ENCODE results near the gene TECTA.

TECTA gene

DNA sequence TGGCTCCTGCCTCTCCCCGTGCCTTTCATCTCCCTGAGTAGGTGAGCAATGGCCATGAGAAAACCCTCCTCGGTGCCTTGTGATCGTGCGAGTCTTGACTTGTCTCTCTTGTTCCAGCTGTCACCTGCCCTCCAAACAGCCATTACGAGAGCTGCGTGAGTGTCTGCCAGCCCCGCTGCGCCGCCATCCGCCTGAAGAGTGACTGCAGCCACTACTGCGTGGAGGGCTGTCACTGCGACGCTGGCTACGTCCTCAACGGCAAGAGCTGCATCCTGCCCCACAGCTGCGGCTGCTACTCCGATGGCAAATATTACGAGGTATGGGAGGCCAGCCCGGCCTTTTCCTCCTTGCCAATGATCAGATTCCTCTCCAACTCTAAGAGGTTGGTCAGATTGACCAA lies 51.7 kb downstream of the TECTA start:
- DNase-seq, result no peak
- Histone ChIP-seq H2BK5ac (ENCODE audit: low read depth, low read length, poor library complexity, severe bottlenecking) (no peak overlapping the region), H3K9ac (ENCODE audit: low read length) (no peak overlapping the region), H3K4me2 (ENCODE audit: low read length, poor library complexity, severe bottlenecking) (no peak overlapping the region), H3K14ac (ENCODE audit: low read length in 2 of 2) (peak overlapping the region in 1 of 2 experiments; percentile 77), H2BK15ac (ENCODE audit: low read depth, poor library complexity, severe bottlenecking) (no peak overlapping the region), H4K8ac (ENCODE audit: low read length) (no peak overlapping the region), H3K23ac (ENCODE audit: low read length in 2 of 2) (no peak overlapping the region), H2BK120ac (ENCODE audit: low read depth, low read length) (no peak overlapping the region), H4K91ac (ENCODE audit: low read length) (peak overlapping the region; percentile 72), H3K4me1 (ENCODE audit: control insufficient read depth, insufficient read depth, low read depth, low read length) (no peaks in the 10 kb centered on the region), H3K4me3 (ENCODE audit: insufficient read depth in 1 of 2, low read depth in 1 of 2, low read length in 2 of 2) (peak overlapping the region in 1 of 2 experiments; percentile 28), H3K9me3 (ENCODE audit: control insufficient read depth, low read length) (no peaks in the 10 kb centered on the region), H2BK12ac (ENCODE audit: low read length in 2 of 2) (no peak overlapping the region), H2AK5ac (ENCODE audit: low read length, severe bottlenecking) (no peak overlapping the region), H3K18ac (ENCODE audit: low read depth in 1 of 2, low read length in 2 of 2) (no peak overlapping the region), H2AFZ (ENCODE audit: low read depth, low read length) (peak overlapping the region; percentile 14), H3K27ac (ENCODE audit: low read length, poor library complexity, severe bottlenecking) (no peak overlapping the region), H3K4ac (ENCODE audit: low read depth in 1 of 2, low read length in 2 of 2) (no peak overlapping the region), H3K27me3 (ENCODE audit: control insufficient read depth in 1 of 2, insufficient read depth in 1 of 2, low read length in 2 of 2) (no peaks in the 10 kb centered on the region), H3K36me3 (ENCODE audit: control insufficient read depth in 1 of 2, insufficient read depth in 2 of 2, low read depth in 1 of 2, low read length in 2 of 2) (peaks cover 0 to 3% of the 10 kb centered on the region in 2 experiments), H3K79me1 (replicated peaks; ENCODE audit: low read length, poor library complexity, severe bottlenecking) (no peaks in the 10 kb centered on the region)
- 93% methylated on average over 19 of the region's 19 CpGs for WGBS

DNA sequence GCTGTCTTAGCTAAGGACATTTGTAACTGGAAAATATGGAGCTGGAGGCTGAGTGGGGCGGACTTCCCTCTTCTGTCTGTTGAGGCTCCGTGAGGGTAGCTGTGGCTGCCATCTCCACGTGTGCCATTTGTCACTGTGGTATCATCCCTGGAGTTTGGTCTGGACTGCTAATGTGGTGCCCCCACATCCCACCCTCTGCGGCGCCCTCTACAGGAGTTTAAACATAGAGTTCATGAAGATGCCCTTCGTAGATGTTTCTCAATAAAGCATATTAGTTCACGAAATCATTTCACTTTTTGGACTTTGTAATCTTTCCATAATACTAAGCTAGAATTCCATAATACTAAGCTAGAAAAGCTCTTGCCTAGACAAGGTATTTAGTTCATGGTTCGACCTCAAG lies 52.4 kb downstream of the TECTA start:
- no peak overlapping the region for H3K4ac ChIP-seq (ENCODE audit: low read depth in 1 of 2, low read length in 2 of 2)
- no peak overlapping the region for H2BK120ac ChIP-seq (ENCODE audit: low read depth, low read length)
- no peak overlapping the region for H3K18ac ChIP-seq (ENCODE audit: low read depth in 1 of 2, low read length in 2 of 2)
- H3K9ac ChIP-seq (ENCODE audit: low read length), result no peak overlapping the region
- no peak overlapping the region for H2AFZ ChIP-seq (ENCODE audit: low read depth, low read length)
- no peak overlapping the region for H3K23ac ChIP-seq (ENCODE audit: low read length in 2 of 2)
- peaks cover 0 to 3% of the 10 kb centered on the region in 2 experiments for H3K36me3 ChIP-seq (ENCODE audit: control insufficient read depth in 1 of 2, insufficient read depth in 2 of 2, low read depth in 1 of 2, low read length in 2 of 2)
- no peak overlapping the region for H3K4me3 ChIP-seq (ENCODE audit: insufficient read depth in 1 of 2, low read depth in 1 of 2, low read length in 2 of 2)
- H3K27me3 ChIP-seq (ENCODE audit: control insufficient read depth in 1 of 2, insufficient read depth in 1 of 2, low read length in 2 of 2), result no peaks in the 10 kb centered on the region
- no peak overlapping the region for H3K14ac ChIP-seq (ENCODE audit: low read length in 2 of 2)
- H4K8ac ChIP-seq (ENCODE audit: low read length), result no peak overlapping the region
- H2AK5ac ChIP-seq (ENCODE audit: low read length, severe bottlenecking), result no peak overlapping the region
- no peaks in the 10 kb centered on the region for H3K4me1 ChIP-seq (ENCODE audit: control insufficient read depth, insufficient read depth, low read depth, low read length)
- no peak overlapping the region for H3K4me2 ChIP-seq (ENCODE audit: low read length, poor library complexity, severe bottlenecking)
- H3K79me1 ChIP-seq (replicated peaks; ENCODE audit: low read length, poor library complexity, severe bottlenecking), result no peaks in the 10 kb centered on the region
- no peak overlapping the region for H2BK5ac ChIP-seq (ENCODE audit: low read depth, low read length, poor library complexity, severe bottlenecking)
- 69% methylated on average over 7 of the region's 8 CpGs for WGBS
- H2BK15ac ChIP-seq (ENCODE audit: low read depth, poor library complexity, severe bottlenecking), result no peak overlapping the region
- H3K27ac ChIP-seq (ENCODE audit: low read length, poor library complexity, severe bottlenecking), result no peak overlapping the region
- no peaks in the 10 kb centered on the region for H3K9me3 ChIP-seq (ENCODE audit: control insufficient read depth, low read length)
- no peak overlapping the region for H2BK12ac ChIP-seq (ENCODE audit: low read length in 2 of 2)
- no peak overlapping the region for H4K91ac ChIP-seq (ENCODE audit: low read length)
- no peak for DNase-seq

DNA sequence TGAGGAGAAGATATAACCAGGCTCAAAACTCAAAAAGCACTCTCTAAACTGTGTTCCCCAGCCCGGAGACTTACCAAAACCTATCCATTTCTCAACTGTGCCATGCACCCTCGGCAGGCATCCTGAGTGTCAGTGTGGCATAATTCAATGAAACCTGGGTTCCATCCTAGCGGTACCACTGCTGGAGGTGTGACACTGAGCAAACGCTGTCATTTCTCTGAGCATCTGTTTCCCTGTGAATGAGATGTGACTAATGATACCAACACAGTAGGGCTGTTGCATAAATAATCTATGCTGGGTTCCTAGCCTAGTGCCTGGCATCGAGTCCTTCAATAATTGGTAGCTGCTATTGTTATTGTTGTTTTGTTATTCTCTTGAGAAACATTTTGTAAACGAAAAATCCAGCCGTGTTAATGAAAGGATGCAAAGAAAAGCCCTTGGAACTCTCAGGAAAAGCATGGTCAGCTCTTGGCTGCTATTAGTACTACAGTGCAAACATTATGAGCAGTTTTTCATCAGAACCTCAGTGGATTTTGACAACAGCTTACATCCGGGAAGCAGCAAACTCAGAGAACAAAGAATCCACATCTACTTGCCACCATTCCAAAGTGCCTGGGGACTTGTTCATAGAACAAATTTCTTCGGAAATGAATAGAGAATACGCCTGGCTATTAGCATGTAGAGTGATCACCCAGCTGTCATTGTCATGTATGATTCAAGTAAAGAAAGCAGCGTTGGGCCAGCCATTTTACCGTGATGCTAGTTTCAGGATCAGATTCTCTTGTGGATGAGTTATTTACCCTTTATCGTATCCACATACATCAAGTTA lies 53.7 kb downstream of the TECTA start:
- no peak overlapping the region for H3K14ac ChIP-seq (ENCODE audit: low read length in 2 of 2)
- no peak overlapping the region for H2BK15ac ChIP-seq (ENCODE audit: low read depth, poor library complexity, severe bottlenecking)
- H2BK120ac ChIP-seq (ENCODE audit: low read depth, low read length), result no peak overlapping the region
- no peak overlapping the region for H3K27ac ChIP-seq (ENCODE audit: low read length, poor library complexity, severe bottlenecking)
- no peak overlapping the region for H3K4me3 ChIP-seq (ENCODE audit: insufficient read depth in 1 of 2, low read depth in 1 of 2, low read length in 2 of 2)
- H2AFZ ChIP-seq (ENCODE audit: low read depth, low read length), result no peak overlapping the region
- no peaks in the 10 kb centered on the region for H3K27me3 ChIP-seq (ENCODE audit: control insufficient read depth in 1 of 2, insufficient read depth in 1 of 2, low read length in 2 of 2)
- no peak for DNase-seq
- H3K4ac ChIP-seq (ENCODE audit: low read depth in 1 of 2, low read length in 2 of 2), result no peak overlapping the region
- no peak overlapping the region for H3K18ac ChIP-seq (ENCODE audit: low read depth in 1 of 2, low read length in 2 of 2)
- H3K23ac ChIP-seq (ENCODE audit: low read length in 2 of 2), result peak overlapping the region in 1 of 2 experiments; percentile 29
- H2AK5ac ChIP-seq (ENCODE audit: low read length, severe bottlenecking), result no peak overlapping the region
- no peak overlapping the region for H2BK5ac ChIP-seq (ENCODE audit: low read depth, low read length, poor library complexity, severe bottlenecking)
- H3K79me1 ChIP-seq (replicated peaks; ENCODE audit: low read length, poor library complexity, severe bottlenecking), result no peaks in the 10 kb centered on the region
- H3K36me3 ChIP-seq (ENCODE audit: control insufficient read depth in 1 of 2, insufficient read depth in 2 of 2, low read depth in 1 of 2, low read length in 2 of 2), result peaks cover 0 to 3% of the 10 kb centered on the region in 2 experiments
- H3K9ac ChIP-seq (ENCODE audit: low read length), result no peak overlapping the region
- no peak overlapping the region for H4K91ac ChIP-seq (ENCODE audit: low read length)
- no peak overlapping the region for H3K4me2 ChIP-seq (ENCODE audit: low read length, poor library complexity, severe bottlenecking)
- no peaks in the 10 kb centered on the region for H3K4me1 ChIP-seq (ENCODE audit: control insufficient read depth, insufficient read depth, low read depth, low read length)
- WGBS, result 87% methylated on average over 13 of the region's 13 CpGs
- no peak overlapping the region for H2BK12ac ChIP-seq (ENCODE audit: low read length in 2 of 2)
- no peaks in the 10 kb centered on the region for H3K9me3 ChIP-seq (ENCODE audit: control insufficient read depth, low read length)
- H4K8ac ChIP-seq (ENCODE audit: low read length), result no peak overlapping the region

DNA sequence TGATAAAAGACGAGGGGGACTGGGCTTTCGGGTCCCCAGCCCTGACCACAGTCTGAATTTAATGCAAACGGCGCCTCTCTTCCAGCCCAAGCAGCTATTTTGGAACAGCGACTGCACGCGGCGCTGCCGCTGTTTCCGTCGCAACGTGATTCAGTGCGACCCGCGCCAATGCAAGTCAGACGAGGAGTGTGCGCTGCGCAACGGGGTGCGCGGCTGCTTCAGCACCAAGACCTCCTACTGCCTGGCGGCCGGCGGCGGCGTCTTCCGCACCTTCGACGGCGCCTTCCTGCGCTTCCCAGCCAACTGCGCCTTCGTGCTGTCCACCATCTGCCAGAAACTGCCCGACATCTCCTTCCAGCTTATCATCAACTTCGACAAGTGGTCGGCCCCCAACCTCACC lies 56.7 kb downstream of the TECTA start:
- Histone ChIP-seq H3K14ac (ENCODE audit: low read length in 2 of 2) (no peak overlapping the region), H2BK5ac (ENCODE audit: low read depth, low read length, poor library complexity, severe bottlenecking) (no peak overlapping the region), H3K27me3 (ENCODE audit: control insufficient read depth in 1 of 2, insufficient read depth in 1 of 2, low read length in 2 of 2) (no peaks in the 10 kb centered on the region), H2AFZ (ENCODE audit: low read depth, low read length) (no peak overlapping the region), H4K8ac (ENCODE audit: low read length) (no peak overlapping the region), H3K9ac (ENCODE audit: low read length) (no peak overlapping the region), H3K4me1 (ENCODE audit: control insufficient read depth, insufficient read depth, low read depth, low read length) (no peaks in the 10 kb centered on the region), H3K18ac (ENCODE audit: low read depth in 1 of 2, low read length in 2 of 2) (no peak overlapping the region), H3K27ac (ENCODE audit: low read length, poor library complexity, severe bottlenecking) (no peak overlapping the region), H3K23ac (ENCODE audit: low read length in 2 of 2) (no peak overlapping the region), H2BK15ac (ENCODE audit: low read depth, poor library complexity, severe bottlenecking) (no peak overlapping the region), H4K91ac (ENCODE audit: low read length) (no peak overlapping the region), H3K36me3 (ENCODE audit: control insufficient read depth in 1 of 2, insufficient read depth in 2 of 2, low read depth in 1 of 2, low read length in 2 of 2) (peaks cover 0 to 2% of the 10 kb centered on the region in 2 experiments), H3K4ac (ENCODE audit: low read depth in 1 of 2, low read length in 2 of 2) (no peak overlapping the region), H2BK120ac (ENCODE audit: low read depth, low read length) (no peak overlapping the region), H3K4me2 (ENCODE audit: low read length, poor library complexity, severe bottlenecking) (no peak overlapping the region), H3K79me1 (replicated peaks; ENCODE audit: low read length, poor library complexity, severe bottlenecking) (no peaks in the 10 kb centered on the region), H2BK12ac (ENCODE audit: low read length in 2 of 2) (no peak overlapping the region), H3K9me3 (ENCODE audit: control insufficient read depth, low read length) (no peaks in the 10 kb centered on the region), H2AK5ac (ENCODE audit: low read length, severe bottlenecking) (no peak overlapping the region), H3K4me3 (ENCODE audit: insufficient read depth in 1 of 2, low read depth in 1 of 2, low read length in 2 of 2) (no peak overlapping the region)
- WGBS, result 95% methylated on average over 36 of the region's 36 CpGs
- no peak for DNase-seq
